Rectal smooth muscle tissue (tissue), 1 donor: ENCODE results near the gene UCK2.

Source experiments
- H3K27ac ChIP-seq: one replicate; pipeline ENCODE4 v1.7.0; 2013; ENCODE audit warnings: low read depth, low read length, inconsistent platforms
- H3K27me3 ChIP-seq: one replicate; pipeline ENCODE4 v1.7.0; 2013; ENCODE audit warnings: low read length; ENCODE audit not compliant: control insufficient read depth, insufficient read depth
- H3K36me3 ChIP-seq: one replicate; pipeline ENCODE4 v1.7.0; 2013; ENCODE audit warnings: low read length; ENCODE audit not compliant: control insufficient read depth, insufficient read depth
- H3K4me1 ChIP-seq: one replicate; pipeline ENCODE4 v1.7.0; 2013; ENCODE audit warnings: low read length; ENCODE audit not compliant: control insufficient read depth, insufficient read depth
- H3K4me3 ChIP-seq: one replicate; pipeline ENCODE4 v1.7.0; 2013; ENCODE audit warnings: low read length
- H3K9ac ChIP-seq: one replicate; pipeline ENCODE4 v1.7.0; 2013; ENCODE audit warnings: low read length

UCK2 gene

GRCh38 chr1:165851034-165851658 lies 23.7 kb downstream of the UCK2 start:
- Histone ChIP-seq H3K27me3 (no peaks in the 10 kb centered on the region), H3K4me3 (no peak overlapping the region), H3K36me3 (no peaks in the 10 kb centered on the region), H3K27ac (no peak overlapping the region), H3K9ac (no peak overlapping the region), H3K4me1 (no peaks in the 10 kb centered on the region)

- Histone ChIP-seq H3K36me3 (no peaks in the 10 kb centered on the region), H3K27ac (no peak overlapping the region), H3K4me1 (no peaks in the 10 kb centered on the region), H3K4me3 (no peak overlapping the region), H3K9ac (no peak overlapping the region), H3K27me3 (no peaks in the 10 kb centered on the region)
These were observed 25.5 kb downstream of the UCK2 start for GRCh38 chr1:165852871-165853270.

- Histone ChIP-seq H3K4me1 (no peaks in the 10 kb centered on the region), H3K4me3 (no peak overlapping the region), H3K27ac (no peak overlapping the region), H3K9ac (no peak overlapping the region), H3K36me3 (no peaks in the 10 kb centered on the region), H3K27me3 (no peaks in the 10 kb centered on the region)
These were observed 26.2 kb downstream of the UCK2 start for GRCh38 chr1:165853528-165854075.

GRCh38 chr1:165854101-165854845 lies 26.9 kb downstream of the UCK2 start:
- Histone ChIP-seq H3K4me3 (no peak overlapping the region), H3K4me1 (no peaks in the 10 kb centered on the region), H3K36me3 (no peaks in the 10 kb centered on the region), H3K27me3 (no peaks in the 10 kb centered on the region), H3K27ac (no peak overlapping the region), H3K9ac (no peak overlapping the region)

GRCh38 chr1:165855010-165855838 lies 27.8 kb downstream of the UCK2 start:
- no peaks in the 10 kb centered on the region for H3K4me1 ChIP-seq

GRCh38 chr1:165856021-165856420 lies 28.6 kb downstream of the UCK2 start:
- Histone ChIP-seq H3K9ac (no peak overlapping the region), H3K4me3 (no peak overlapping the region), H3K36me3 (no peaks in the 10 kb centered on the region), H3K4me1 (no peaks in the 10 kb centered on the region), H3K27me3 (no peaks in the 10 kb centered on the region), H3K27ac (no peak overlapping the region)

More at GRCh38 chr1:165855010-165855838, 27.8 kb downstream of the UCK2 start:
- Histone ChIP-seq H3K9ac (no peak overlapping the region), H3K27ac (no peak overlapping the region), H3K36me3 (no peaks in the 10 kb centered on the region), H3K27me3 (no peaks in the 10 kb centered on the region), H3K4me3 (no peak overlapping the region)

- H3K27ac ChIP-seq = no peak overlapping the region
These were observed 29.2 kb downstream of the UCK2 start for GRCh38 chr1:165856606-165857005.

GRCh38 chr1:165857046-165857801 lies 29.8 kb downstream of the UCK2 start:
- Histone ChIP-seq H3K9ac (no peak overlapping the region), H3K36me3 (no peaks in the 10 kb centered on the region), H3K4me1 (no peaks in the 10 kb centered on the region), H3K4me3 (no peak overlapping the region), H3K27ac (no peak overlapping the region), H3K27me3 (no peaks in the 10 kb centered on the region)

More at GRCh38 chr1:165856606-165857005, 29.2 kb downstream of the UCK2 start:
- H3K9ac ChIP-seq = no peak overlapping the region
- H3K27me3 ChIP-seq = no peaks in the 10 kb centered on the region
- H3K4me3 ChIP-seq = no peak overlapping the region
- no peaks in the 10 kb centered on the region for H3K4me1 ChIP-seq
- no peaks in the 10 kb centered on the region for H3K36me3 ChIP-seq

GRCh38 chr1:165858364-165858823 lies 31.0 kb downstream of the UCK2 start:
- H3K4me1 ChIP-seq = no peaks in the 10 kb centered on the region
- no peaks in the 10 kb centered on the region for H3K27me3 ChIP-seq
- H3K9ac ChIP-seq = no peak overlapping the region
- H3K4me3 ChIP-seq = no peak overlapping the region
- no peak overlapping the region for H3K27ac ChIP-seq
- no peaks in the 10 kb centered on the region for H3K36me3 ChIP-seq

GRCh38 chr1:165858967-165859845 lies 31.8 kb downstream of the UCK2 start:
- H3K4me3 ChIP-seq = no peak overlapping the region
- no peaks in the 10 kb centered on the region for H3K27me3 ChIP-seq
- H3K4me1 ChIP-seq = no peaks in the 10 kb centered on the region
- H3K9ac ChIP-seq = no peak overlapping the region
- H3K27ac ChIP-seq = no peak overlapping the region
- no peaks in the 10 kb centered on the region for H3K36me3 ChIP-seq

- Histone ChIP-seq H3K36me3 (no peaks in the 10 kb centered on the region), H3K9ac (no peak overlapping the region), H3K4me1 (no peaks in the 10 kb centered on the region), H3K4me3 (no peak overlapping the region), H3K27me3 (no peaks in the 10 kb centered on the region), H3K27ac (no peak overlapping the region)
These were observed 32.7 kb downstream of the UCK2 start for GRCh38 chr1:165860065-165860464.
